Liver (tissue), 9 donors: ENCODE data around the gene USO1. TPM values are rescaled to one million over a fixed set of nuclear protein-coding genes. Genes with fewer than 3 reads are reported as not detected.

Experiments
- DNase-seq: peaks from one replicate; pipeline ENCODE4 v3.0.0-alpha.2; 2017; ENCODE audit warnings: low spot score
- H3K27ac ChIP-seq, 2 donors: one replicate each; pipeline ENCODE4 v1.7.0; 2013; ENCODE audit warnings: inconsistent platforms in 2 of 2, low read length in 2 of 2, control low read depth in 1 of 2, low read depth in 1 of 2, mild to moderate bottlenecking in 1 of 2
- H3K27me3 ChIP-seq, 4 donors: one replicate each; pipeline versions ENCODE4 v1.6.1 to v1.7.0; 2013; ENCODE audit warnings: low read length in 3 of 4, inconsistent platforms in 1 of 4, mild to moderate bottlenecking in 1 of 4, moderate library complexity in 1 of 4; ENCODE audit not compliant: control insufficient read depth in 4 of 4, insufficient read depth in 4 of 4
- H3K36me3 ChIP-seq, 4 donors: one replicate each; pipeline versions ENCODE4 v1.6.1 to v1.7.0; 2013; ENCODE audit warnings: low read length in 3 of 4, mild to moderate bottlenecking in 3 of 4, low read depth in 1 of 4, moderate library complexity in 1 of 4; ENCODE audit not compliant: control insufficient read depth in 4 of 4, insufficient read depth in 3 of 4
- H3K4me1 ChIP-seq, 4 donors: one replicate each; pipeline versions ENCODE4 v1.6.1 to v1.7.0; 2013; ENCODE audit warnings: low read length in 3 of 4, mild to moderate bottlenecking in 3 of 4, moderate library complexity in 1 of 4; ENCODE audit not compliant: control insufficient read depth in 4 of 4, insufficient read depth in 4 of 4
- H3K4me3 ChIP-seq, 3 donors: one replicate each; pipeline versions ENCODE4 v1.6.1 to v1.7.0; 2013; ENCODE audit warnings: low read length in 3 of 3, control low read depth in 1 of 3, low read depth in 1 of 3, mild to moderate bottlenecking in 1 of 3
- H3K9ac ChIP-seq, 2 donors: one replicate each; pipeline ENCODE4 v1.7.0; 2013; ENCODE audit warnings: low read length in 2 of 2, mild to moderate bottlenecking in 2 of 2, moderate library complexity in 2 of 2, control low read depth in 1 of 2, low read depth in 1 of 2
- H3K9me3 ChIP-seq, 4 donors: one replicate each; pipeline versions ENCODE4 v1.6.1 to v1.7.0; 2013; ENCODE audit warnings: low read length in 3 of 4; ENCODE audit not compliant: control insufficient read depth in 4 of 4
- EGR1 ChIP-seq, 2 donors: IDR thresholded peaks; 2 replicates each; pipeline ENCODE4 v1.6.1; 2016 to 2018; ENCODE audit warnings: antibody characterized with exemption in 2 of 2, low read depth in 2 of 2
- FOXA1 ChIP-seq: IDR thresholded peaks from 2 replicates; pipeline ENCODE4 v1.6.1; 2016; ENCODE audit warnings: antibody characterized with exemption
- GABPA ChIP-seq, 2 donors: IDR thresholded peaks in 1 of 2; conservative IDR thresholded peaks in 1 of 2; 2 replicates each; pipeline ENCODE4 v1.6.1; 2016; ENCODE audit warnings: antibody characterized with exemption in 2 of 2, mild to moderate bottlenecking in 1 of 2, moderate library complexity in 1 of 2
- HNF4A ChIP-seq, 2 donors: conservative IDR thresholded peaks; 2 replicates each; pipeline ENCODE4 v1.6.1; 2016; ENCODE audit warnings: antibody characterized with exemption in 2 of 2, mild to moderate bottlenecking in 2 of 2
- JUND ChIP-seq, 2 donors: IDR thresholded peaks; 2 replicates each; pipeline ENCODE4 v1.6.1; 2016; ENCODE audit warnings: antibody characterized with exemption in 2 of 2
- RAD21 ChIP-seq, 2 donors: IDR thresholded peaks; 2 replicates each; pipeline ENCODE4 v1.6.1; 2016; ENCODE audit warnings: antibody characterized with exemption in 2 of 2, mild to moderate bottlenecking in 2 of 2
- RXRA ChIP-seq, 2 donors: IDR thresholded peaks; 2 replicates each; pipeline ENCODE4 v1.6.1; 2017 to 2018; ENCODE audit warnings: antibody characterized with exemption in 2 of 2, mild to moderate bottlenecking in 1 of 2
- TAF1 ChIP-seq: conservative IDR thresholded peaks from 2 replicates; pipeline ENCODE4 v1.6.1; 2016; ENCODE audit warnings: antibody characterized with exemption, mild to moderate bottlenecking
- YY1 ChIP-seq: IDR thresholded peaks from 2 replicates; pipeline ENCODE4 v1.6.1; 2016; ENCODE audit warnings: antibody characterized with exemption, mild to moderate bottlenecking
- WGBS: extraction: QIAGEN DNeasy Blood & Tissue Kit; methylation state at CpG from one replicate; pipeline ENCODE4 v1.1.7; 2013; 5-methylcytosine and 5-hydroxymethylcytosine counted together
- polyA plus RNA-seq, 2 donors: library from polyadenylated mRNA; stranded (reverse) in 1 of 2; unstranded in 1 of 2; fragments of 200-250 nt in 1 of 2; fragments of >200 nt in 1 of 2; fragmentation: Nextera tagmentation in 1 of 2; extraction: Ambion mirVana in 1 of 2; gene quantifications; one replicate each; pipeline versions ENCODE4 v1.2.1 to v1.2.3, GENCODE V29; 2013 to 2015
- total RNA-seq, 2 donors: library from RNA; depleted of rRNA; stranded (reverse); fragments of >200 nt; gene quantifications; one replicate each; pipeline ENCODE4 v1.2.3, GENCODE V29; 2014
- TF ChIP-seq, protein P1 (sequence below): fragments of 150-350 bp; IDR thresholded peaks from 2 replicates; pipeline ENCODE4 v1.5.1; 2017; ENCODE audit warnings: improper control_type of control experiment, low read depth, low read length; ENCODE audit not compliant: missing input control
- TF ChIP-seq, protein P2 (sequence below): IDR thresholded peaks from 2 replicates; pipeline ENCODE4 v1.6.1; 2016; ENCODE audit warnings: antibody characterized with exemption
- TF ChIP-seq, protein P3 (sequence below): IDR thresholded peaks from 2 replicates; pipeline ENCODE4 v1.6.1; 2016; ENCODE audit warnings: antibody characterized with exemption
- TF ChIP-seq, protein P4 (sequence below): IDR thresholded peaks from 2 replicates; pipeline ENCODE4 v1.6.1; 2016; ENCODE audit warnings: antibody characterized with exemption, mild to moderate bottlenecking
- donor health status: healthy.
- donor health status: healthy.
- donor health status: healthy.
- donor health status: healthy.
- donor health status: healthy.

USO1 gene
- total and polyA plus RNA-seq, 4 donors, result 18.4 to 77.0 (median 39.5) TPM

DNA sequence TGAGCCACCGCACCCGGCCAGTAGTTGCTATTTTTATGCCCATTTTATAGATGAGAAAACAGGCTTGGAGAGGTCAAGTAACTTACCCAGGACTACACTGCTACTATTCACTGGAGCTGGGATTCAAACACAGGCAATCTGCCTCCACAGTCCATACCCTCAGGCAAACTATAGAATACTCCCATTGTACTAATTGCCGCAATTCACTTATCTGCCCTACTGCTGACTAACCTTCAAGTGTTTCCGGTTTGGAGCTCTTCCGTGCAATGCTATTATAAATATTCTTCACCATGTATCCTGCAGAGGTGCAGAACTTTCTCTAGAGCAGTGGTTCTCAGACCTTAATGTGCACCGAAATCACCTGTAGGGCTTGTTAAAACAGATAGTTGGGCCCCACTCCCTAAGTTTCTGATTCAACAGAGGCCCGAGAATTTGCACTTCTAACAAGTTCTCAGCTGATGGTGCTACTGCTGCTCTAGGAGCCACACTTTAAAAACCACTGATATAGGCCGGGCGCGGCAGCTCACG, 49.3 kb upstream of the USO1 start:
- no peak overlapping the region for H3K9ac ChIP-seq
- WGBS, result 88% methylated on average over 11 of the region's 11 CpGs
- H3K9me3 ChIP-seq, result no peaks in the 10 kb centered on the region
- no peaks in the 10 kb centered on the region for H3K27me3 ChIP-seq
- H3K27ac ChIP-seq, result no peak overlapping the region
- H3K4me3 ChIP-seq, result no peak overlapping the region
- DNase-seq, result no peak
- H3K4me1 ChIP-seq, result peaks cover 0 to 18% (median 17%) of the 10 kb centered on the region in 4 donors
- no peaks in the 10 kb centered on the region for H3K36me3 ChIP-seq
- TF ChIP-seq, protein P1, sequence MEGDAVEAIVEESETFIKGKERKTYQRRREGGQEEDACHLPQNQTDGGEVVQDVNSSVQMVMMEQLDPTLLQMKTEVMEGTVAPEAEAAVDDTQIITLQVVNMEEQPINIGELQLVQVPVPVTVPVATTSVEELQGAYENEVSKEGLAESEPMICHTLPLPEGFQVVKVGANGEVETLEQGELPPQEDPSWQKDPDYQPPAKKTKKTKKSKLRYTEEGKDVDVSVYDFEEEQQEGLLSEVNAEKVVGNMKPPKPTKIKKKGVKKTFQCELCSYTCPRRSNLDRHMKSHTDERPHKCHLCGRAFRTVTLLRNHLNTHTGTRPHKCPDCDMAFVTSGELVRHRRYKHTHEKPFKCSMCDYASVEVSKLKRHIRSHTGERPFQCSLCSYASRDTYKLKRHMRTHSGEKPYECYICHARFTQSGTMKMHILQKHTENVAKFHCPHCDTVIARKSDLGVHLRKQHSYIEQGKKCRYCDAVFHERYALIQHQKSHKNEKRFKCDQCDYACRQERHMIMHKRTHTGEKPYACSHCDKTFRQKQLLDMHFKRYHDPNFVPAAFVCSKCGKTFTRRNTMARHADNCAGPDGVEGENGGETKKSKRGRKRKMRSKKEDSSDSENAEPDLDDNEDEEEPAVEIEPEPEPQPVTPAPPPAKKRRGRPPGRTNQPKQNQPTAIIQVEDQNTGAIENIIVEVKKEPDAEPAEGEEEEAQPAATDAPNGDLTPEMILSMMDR, result no peak
- TF ChIP-seq RXRA (IDR thresholded peaks at IDR 0.05) (no peak), FOXA1 (no peak), GABPA (IDR thresholded peaks at IDR 0.05 in 1 of 2, conservative IDR thresholded peaks at IDR 0.05 in 1 of 2) (no peak), TAF1 (no peak), RAD21 (IDR thresholded peaks at IDR 0.05) (no peak), YY1 (no peak)
- TF ChIP-seq, protein P2, sequence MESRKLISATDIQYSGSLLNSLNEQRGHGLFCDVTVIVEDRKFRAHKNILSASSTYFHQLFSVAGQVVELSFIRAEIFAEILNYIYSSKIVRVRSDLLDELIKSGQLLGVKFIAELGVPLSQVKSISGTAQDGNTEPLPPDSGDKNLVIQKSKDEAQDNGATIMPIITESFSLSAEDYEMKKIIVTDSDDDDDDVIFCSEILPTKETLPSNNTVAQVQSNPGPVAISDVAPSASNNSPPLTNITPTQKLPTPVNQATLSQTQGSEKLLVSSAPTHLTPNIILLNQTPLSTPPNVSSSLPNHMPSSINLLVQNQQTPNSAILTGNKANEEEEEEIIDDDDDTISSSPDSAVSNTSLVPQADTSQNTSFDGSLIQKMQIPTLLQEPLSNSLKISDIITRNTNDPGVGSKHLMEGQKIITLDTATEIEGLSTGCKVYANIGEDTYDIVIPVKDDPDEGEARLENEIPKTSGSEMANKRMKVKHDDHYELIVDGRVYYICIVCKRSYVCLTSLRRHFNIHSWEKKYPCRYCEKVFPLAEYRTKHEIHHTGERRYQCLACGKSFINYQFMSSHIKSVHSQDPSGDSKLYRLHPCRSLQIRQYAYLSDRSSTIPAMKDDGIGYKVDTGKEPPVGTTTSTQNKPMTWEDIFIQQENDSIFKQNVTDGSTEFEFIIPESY, result no peak
- TF ChIP-seq, protein P3, sequence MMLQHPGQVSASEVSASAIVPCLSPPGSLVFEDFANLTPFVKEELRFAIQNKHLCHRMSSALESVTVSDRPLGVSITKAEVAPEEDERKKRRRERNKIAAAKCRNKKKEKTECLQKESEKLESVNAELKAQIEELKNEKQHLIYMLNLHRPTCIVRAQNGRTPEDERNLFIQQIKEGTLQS, result no peak
- TF ChIP-seq, protein P4, sequence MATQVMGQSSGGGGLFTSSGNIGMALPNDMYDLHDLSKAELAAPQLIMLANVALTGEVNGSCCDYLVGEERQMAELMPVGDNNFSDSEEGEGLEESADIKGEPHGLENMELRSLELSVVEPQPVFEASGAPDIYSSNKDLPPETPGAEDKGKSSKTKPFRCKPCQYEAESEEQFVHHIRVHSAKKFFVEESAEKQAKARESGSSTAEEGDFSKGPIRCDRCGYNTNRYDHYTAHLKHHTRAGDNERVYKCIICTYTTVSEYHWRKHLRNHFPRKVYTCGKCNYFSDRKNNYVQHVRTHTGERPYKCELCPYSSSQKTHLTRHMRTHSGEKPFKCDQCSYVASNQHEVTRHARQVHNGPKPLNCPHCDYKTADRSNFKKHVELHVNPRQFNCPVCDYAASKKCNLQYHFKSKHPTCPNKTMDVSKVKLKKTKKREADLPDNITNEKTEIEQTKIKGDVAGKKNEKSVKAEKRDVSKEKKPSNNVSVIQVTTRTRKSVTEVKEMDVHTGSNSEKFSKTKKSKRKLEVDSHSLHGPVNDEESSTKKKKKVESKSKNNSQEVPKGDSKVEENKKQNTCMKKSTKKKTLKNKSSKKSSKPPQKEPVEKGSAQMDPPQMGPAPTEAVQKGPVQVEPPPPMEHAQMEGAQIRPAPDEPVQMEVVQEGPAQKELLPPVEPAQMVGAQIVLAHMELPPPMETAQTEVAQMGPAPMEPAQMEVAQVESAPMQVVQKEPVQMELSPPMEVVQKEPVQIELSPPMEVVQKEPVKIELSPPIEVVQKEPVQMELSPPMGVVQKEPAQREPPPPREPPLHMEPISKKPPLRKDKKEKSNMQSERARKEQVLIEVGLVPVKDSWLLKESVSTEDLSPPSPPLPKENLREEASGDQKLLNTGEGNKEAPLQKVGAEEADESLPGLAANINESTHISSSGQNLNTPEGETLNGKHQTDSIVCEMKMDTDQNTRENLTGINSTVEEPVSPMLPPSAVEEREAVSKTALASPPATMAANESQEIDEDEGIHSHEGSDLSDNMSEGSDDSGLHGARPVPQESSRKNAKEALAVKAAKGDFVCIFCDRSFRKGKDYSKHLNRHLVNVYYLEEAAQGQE, result no peak

DNA sequence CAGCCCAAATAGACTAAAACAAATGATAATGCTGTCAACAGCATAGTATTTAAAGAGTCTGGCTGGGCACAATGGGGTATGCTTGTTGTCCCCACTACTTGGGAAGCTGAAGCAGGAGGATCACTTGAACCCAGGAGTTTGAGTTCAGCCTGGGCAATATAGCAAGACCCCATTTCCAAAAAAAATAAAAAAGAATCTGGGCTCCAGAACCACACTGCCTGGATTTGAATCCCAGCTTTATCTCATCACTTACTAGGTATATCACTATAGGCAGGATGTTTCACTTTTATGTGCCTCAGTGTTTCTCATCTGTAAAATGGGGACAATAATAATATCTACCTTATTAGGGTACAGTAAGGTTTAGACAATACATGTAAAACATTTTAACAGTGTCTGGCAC, 45.9 kb upstream of the USO1 start:
- Histone ChIP-seq H3K9ac (no peak overlapping the region), H3K27ac (no peak overlapping the region), H3K9me3 (no peaks in the 10 kb centered on the region), H3K4me3 (no peak overlapping the region), H3K4me1 (peaks cover 0 to 8% (median 5%) of the 10 kb centered on the region in 4 donors), H3K27me3 (no peaks in the 10 kb centered on the region), H3K36me3 (no peaks in the 10 kb centered on the region)
- TF ChIP-seq EGR1 (IDR thresholded peaks at IDR 0.05; ENCODE audit: low read depth in 2 of 2), result no peak
- TF ChIP-seq, protein P2, result no peak
- no peak for TF ChIP-seq JUND (IDR thresholded peaks at IDR 0.05)
- TF ChIP-seq RAD21 (IDR thresholded peaks at IDR 0.05), result no peak
- TF ChIP-seq YY1, result no peak
- no peak for TF ChIP-seq HNF4A (conservative IDR thresholded peaks at IDR 0.05)
- no peak for DNase-seq
